ENCODE data around the gene C17orf113.

DNA sequence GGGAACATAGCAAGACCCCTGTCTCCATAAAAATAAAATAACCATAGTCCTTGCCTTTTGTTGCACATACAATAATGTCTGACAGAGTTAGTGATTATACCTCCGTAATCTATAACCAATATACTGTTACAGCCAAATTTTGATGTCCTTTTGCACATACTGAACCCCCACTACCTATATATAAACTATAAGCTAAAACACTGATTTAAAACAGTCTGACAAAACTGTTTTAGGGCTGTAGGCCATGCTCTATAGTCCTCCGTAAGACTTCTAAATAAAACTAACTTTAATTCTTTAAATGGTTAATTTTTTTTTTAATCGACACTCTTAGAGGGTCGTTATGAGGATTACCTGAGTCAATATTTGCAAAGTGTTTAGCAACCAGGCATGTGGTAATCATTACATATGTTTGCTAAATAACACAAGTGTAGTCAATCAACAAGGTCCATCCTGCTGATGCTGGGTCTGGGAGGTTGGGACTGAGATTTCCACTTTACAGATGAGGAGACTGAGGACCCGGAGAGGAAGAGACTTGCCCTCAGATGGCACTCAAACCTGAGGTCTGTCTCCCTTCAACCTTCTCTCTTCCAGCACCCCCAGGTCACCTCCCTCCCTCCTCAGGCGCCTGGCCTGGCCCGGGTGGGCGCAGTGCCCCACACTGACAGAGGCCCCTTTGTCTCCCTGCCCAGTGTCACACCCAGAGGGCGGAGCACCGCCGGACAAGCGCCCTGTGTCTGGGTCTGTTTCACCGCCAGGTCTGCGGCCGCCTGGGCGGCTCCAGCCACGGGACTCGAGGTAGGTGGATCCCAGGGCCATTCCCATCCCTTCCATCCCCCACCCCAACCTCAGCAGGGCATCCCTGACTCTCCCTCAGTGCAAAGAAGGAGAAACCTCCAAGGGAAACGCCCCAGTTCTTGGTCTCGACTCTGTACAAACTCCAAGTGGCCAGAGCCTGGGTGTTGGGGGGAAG, 37.6 kb upstream of the C17orf113 start:
- TF ChIP-seq, protein P1, sequence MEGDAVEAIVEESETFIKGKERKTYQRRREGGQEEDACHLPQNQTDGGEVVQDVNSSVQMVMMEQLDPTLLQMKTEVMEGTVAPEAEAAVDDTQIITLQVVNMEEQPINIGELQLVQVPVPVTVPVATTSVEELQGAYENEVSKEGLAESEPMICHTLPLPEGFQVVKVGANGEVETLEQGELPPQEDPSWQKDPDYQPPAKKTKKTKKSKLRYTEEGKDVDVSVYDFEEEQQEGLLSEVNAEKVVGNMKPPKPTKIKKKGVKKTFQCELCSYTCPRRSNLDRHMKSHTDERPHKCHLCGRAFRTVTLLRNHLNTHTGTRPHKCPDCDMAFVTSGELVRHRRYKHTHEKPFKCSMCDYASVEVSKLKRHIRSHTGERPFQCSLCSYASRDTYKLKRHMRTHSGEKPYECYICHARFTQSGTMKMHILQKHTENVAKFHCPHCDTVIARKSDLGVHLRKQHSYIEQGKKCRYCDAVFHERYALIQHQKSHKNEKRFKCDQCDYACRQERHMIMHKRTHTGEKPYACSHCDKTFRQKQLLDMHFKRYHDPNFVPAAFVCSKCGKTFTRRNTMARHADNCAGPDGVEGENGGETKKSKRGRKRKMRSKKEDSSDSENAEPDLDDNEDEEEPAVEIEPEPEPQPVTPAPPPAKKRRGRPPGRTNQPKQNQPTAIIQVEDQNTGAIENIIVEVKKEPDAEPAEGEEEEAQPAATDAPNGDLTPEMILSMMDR (IDR thresholded peaks at IDR 0.05; ENCODE audit: low read depth, low read length, poor library complexity, severe bottlenecking), result no peak
- no peak for TF ChIP-seq EZH2phosphoT487 (IDR thresholded peaks at IDR 0.05; ENCODE audit: borderline replicate concordance, low read length)

Measured in DOHH2 (cell line).